IMR-90 (cell line): ENCODE measurements around the gene ZFYVE28. TPM values are rescaled to one million over a fixed set of nuclear protein-coding genes. Genes with fewer than 3 reads are reported as not detected.

Source experiments
- ATAC-seq: fragments of 200-7000 bp; cut with Tn5 transposase; 2 replicates; pipeline ENCODE4 v1.9.1; 2020; ENCODE audit warnings: low read depth, mild to moderate bottlenecking, moderate library complexity
- BruUV-seq: library from RNA; stranded (reverse); fragments of 400-500 nt; replicated peaks from 2 replicates; lab custom pipeline; 2021; lab: Mats Ljungman, UMichigan
- CTCF ChIA-PET: fragments of 300-600 bp; formaldehyde crosslinking; extraction: SDS; loops from one replicate; lab custom pipeline; 2021; ENCODE audit warnings: antibody characterized with exemption; lab: Yijun Ruan, JAX
- POLR2A ChIA-PET: fragments of 300-600 bp; sonication (Branson Sonifier 250); formaldehyde crosslinking; loops from one replicate; lab custom pipeline; 2022; ENCODE audit warnings: antibody characterized with exemption; ENCODE audit not compliant: unreplicated experiment; lab: Charles Lee
- DNase-seq: peaks from one replicate; pipeline ENCODE4 v3.0.0; 2013
- H2AFZ ChIP-seq: replicated peaks from 2 replicates; pipeline ENCODE3; 2013; ENCODE audit warnings: low read length, mild to moderate bottlenecking; ENCODE audit not compliant: poor library complexity
- H2AK5ac ChIP-seq: 2 replicates; pipeline ENCODE4 v1.6.1; 2013; ENCODE audit warnings: low read depth, low read length, inconsistent platforms
- H2AK9ac ChIP-seq: replicated peaks from 2 replicates; pipeline ENCODE3; 2013; ENCODE audit warnings: mild to moderate bottlenecking, low read depth, low read length, moderate library complexity; ENCODE audit not compliant: poor library complexity
- H2BK120ac ChIP-seq: 2 replicates; pipeline ENCODE4 v1.6.1; 2013; ENCODE audit warnings: low read depth, low read length, inconsistent platforms
- H2BK15ac ChIP-seq: 3 replicates; pipeline ENCODE4 v1.6.1; 2013; ENCODE audit warnings: low read depth, low read length, inconsistent platforms
- H2BK20ac ChIP-seq: 2 replicates; pipeline ENCODE4 v1.6.1; 2013; ENCODE audit warnings: low read depth, mild to moderate bottlenecking, inconsistent platforms, low read length, moderate library complexity
- H2BK5ac ChIP-seq: 2 replicates; pipeline ENCODE4 v1.6.1; 2013; ENCODE audit warnings: mild to moderate bottlenecking, low read depth, low read length, inconsistent platforms; ENCODE audit not compliant: poor library complexity, severe bottlenecking
- H3K14ac ChIP-seq: replicated peaks from 2 replicates; pipeline ENCODE4 v1.6.1; 2013; ENCODE audit warnings: low read depth, low read length, inconsistent platforms
- H3K18ac ChIP-seq: 2 replicates; pipeline ENCODE4 v1.6.1; 2013; ENCODE audit warnings: low read depth, low read length, control low read depth
- H3K23ac ChIP-seq: 2 replicates; pipeline ENCODE4 v1.6.1; 2013; ENCODE audit warnings: low read depth, low read length, inconsistent platforms
- H3K27ac ChIP-seq: 2 replicates; pipeline ENCODE4 v1.5.1; 2013; ENCODE audit warnings: mild to moderate bottlenecking, control low read depth, low read length; ENCODE audit not compliant: insufficient read depth
- H3K27me3 ChIP-seq: 2 replicates; pipeline ENCODE4 v1.6.1; 2013; ENCODE audit warnings: low read length; ENCODE audit not compliant: control insufficient read depth, insufficient read depth
- H3K36me3 ChIP-seq: 2 replicates; pipeline ENCODE4 v1.6.1; 2013; ENCODE audit warnings: low read length, mixed read lengths; ENCODE audit not compliant: control insufficient read depth, insufficient read depth
- H3K4ac ChIP-seq: 2 replicates; pipeline ENCODE4 v1.6.1; 2013; ENCODE audit warnings: low read depth, low read length, inconsistent platforms
- H3K4me1 ChIP-seq: 2 replicates; pipeline ENCODE4 v1.6.1; 2013; ENCODE audit warnings: low read length, mixed read lengths; ENCODE audit not compliant: control insufficient read depth, insufficient read depth
- H3K4me2 ChIP-seq: 2 replicates; pipeline ENCODE4 v1.6.1; 2013; ENCODE audit warnings: low read depth, mild to moderate bottlenecking, control low read depth, low read length, moderate library complexity
- H3K4me3 ChIP-seq: 2 replicates; pipeline ENCODE4 v1.5.1; 2013; ENCODE audit warnings: low read depth, mild to moderate bottlenecking, control low read depth, low read length, moderate library complexity; ENCODE audit not compliant: insufficient read depth
- H3K56ac ChIP-seq: 2 replicates; pipeline ENCODE4 v1.6.1; 2013; ENCODE audit warnings: low read length, inconsistent platforms; ENCODE audit not compliant: insufficient read depth; ENCODE audit errors: extremely low read depth
- H3K79me1 ChIP-seq, 2 experiments: 2 replicates each; pipeline ENCODE4 v1.6.1; 2013; ENCODE audit warnings: low read length in 2 of 2, inconsistent platforms in 1 of 2, low read depth in 1 of 2
- H3K9ac ChIP-seq: 2 replicates; pipeline ENCODE4 v1.6.1; 2013; ENCODE audit warnings: low read depth, low read length, control low read depth
- H3K9me1 ChIP-seq: 2 replicates; pipeline ENCODE4 v1.6.1; 2013; ENCODE audit warnings: low read length, inconsistent platforms; ENCODE audit not compliant: insufficient read depth
- H3K9me3 ChIP-seq: 2 replicates; pipeline ENCODE4 v1.6.1; 2013; ENCODE audit warnings: low read length; ENCODE audit not compliant: control insufficient read depth, insufficient read depth
- H4K20me1 ChIP-seq: 2 replicates; pipeline ENCODE4 v1.6.1; 2013; ENCODE audit warnings: low read length, inconsistent platforms; ENCODE audit not compliant: insufficient read depth
- H4K5ac ChIP-seq: 2 replicates; pipeline ENCODE4 v1.6.1; 2013; ENCODE audit warnings: mild to moderate bottlenecking, low read depth, low read length, control low read depth
- H4K8ac ChIP-seq, 2 experiments: 2 replicates each; pipeline ENCODE4 v1.6.1; 2013; ENCODE audit warnings: low read depth in 2 of 2, low read length in 2 of 2, control low read depth in 1 of 2, inconsistent platforms in 1 of 2
- H4K91ac ChIP-seq: 2 replicates; pipeline ENCODE4 v1.6.1; 2013; ENCODE audit warnings: low read depth, low read length, inconsistent platforms; ENCODE audit not compliant: insufficient read depth
- BHLHE40 ChIP-seq: fragments of 150-350 bp; IDR thresholded peaks from 2 replicates; pipeline ENCODE4 v1.6.1; 2016; ENCODE audit warnings: mild to moderate bottlenecking, low read depth, low read length
- MAZ ChIP-seq: IDR thresholded peaks from 2 replicates; pipeline ENCODE4 v1.6.1; 2012; ENCODE audit warnings: low read depth, mild to moderate bottlenecking, low read length, improper control_type of control experiment, moderate library complexity, borderline replicate concordance
- WGBS, 2 experiments: methylation state at CpG; one replicate each; pipeline versions ENCODE4 v1.1.5 to v1.1.7; 2013; ENCODE audit warnings: missing lambda C conversion rate in 2 of 2; ENCODE audit not compliant: insufficient read length in 1 of 2; ENCODE audit errors: extremely low coverage in 2 of 2; 5-methylcytosine and 5-hydroxymethylcytosine counted together
- dilution Hi-C: fragments of 300-500 bp; cut with HindIII; formaldehyde crosslinking; loops from one replicate; pipeline ENCODE4 v1.14.3; 2018; ENCODE audit warnings: low sequenced_read_pairs; ENCODE audit not compliant: unreplicated experiment
- in situ Hi-C: fragments of 300-500 bp; cut with MboI; formaldehyde crosslinking; loops from 3 replicates; pipeline ENCODE4 v1.14.3; 2019; ENCODE audit warnings: low sequenced_read_pairs, inconsistent platforms, mixed read lengths
- intact Hi-C: fragments of 100-400 bp; cut with micrococcal nuclease; formaldehyde crosslinking; loops from 2 replicates; pipeline ENCODE4 v1.10.0; 2022
- polyA plus RNA-seq, 3 experiments: library from polyadenylated mRNA; depleted of rRNA; stranded (reverse); fragments of >200 nt; gene quantifications; 2 replicates each; pipeline ENCODE4 v1.2.3, GENCODE V29; 2012; ENCODE audit warnings: low replicate concordance in 1 of 3
- total RNA-seq: library from RNA; depleted of rRNA; stranded (reverse); fragments of >200 nt; gene quantifications from 2 replicates; pipeline ENCODE4 v1.2.3, GENCODE V29; 2012
- TF ChIP-seq, protein P1 (sequence below): fragments of 150-350 bp; IDR thresholded peaks from 2 replicates; pipeline ENCODE4 v1.6.1; 2016; ENCODE audit warnings: low read depth, mild to moderate bottlenecking, low read length, moderate library complexity, borderline replicate concordance

The ZFYVE28 gene
- total and polyA plus RNA-seq, 2 of the 4 experiments (the other 2 are of a cell fraction), result 0.36 to 1.2 TPM

- Histone ChIP-seq H3K27ac (no peak overlapping the region), H3K9me1 (no peaks in the 10 kb centered on the region), H4K5ac (no peak overlapping the region; the same call in 1 of the 2 replicates), H2AK9ac (peak overlapping the region; percentile 75), H3K4me1 (no peaks in the 10 kb centered on the region), H3K18ac (no peak overlapping the region), H3K4me3 (peak overlapping the region; percentile 40), H3K79me1 (no peaks in the 10 kb centered on the region), H2AK5ac (no peak overlapping the region; the same call in 1 of the 2 replicates), H3K14ac (no peak overlapping the region), H2BK15ac (no peak overlapping the region), H3K9ac (no peak overlapping the region; the same call in 1 of the 2 replicates), H3K36me3 (no peaks in the 10 kb centered on the region), H3K56ac (no peak overlapping the region), H4K20me1 (no peaks in the 10 kb centered on the region), H3K4ac (peak overlapping the region; percentile 50), H2BK120ac (no peak overlapping the region), H4K91ac (no peak overlapping the region; the same call in 1 of the 2 replicates), H3K23ac (no peak overlapping the region), H2AFZ (peak overlapping the region; percentile 87), H2BK5ac (no peak overlapping the region), H4K8ac (peak overlapping the region; percentile 88 to 92; a peak in 3 of 4 replicates), H3K4me2 (peak overlapping the region; percentile 23), H3K27me3 (peaks cover 28% of the 10 kb centered on the region), H3K9me3 (peaks cover 9% of the 10 kb centered on the region; the same call in 1 of the 2 replicates), H2BK20ac (no peak overlapping the region)
- in situ Hi-C loops (no loop called here), dilution Hi-C loops (no loop called here), intact Hi-C loops (no loop called here)
- BruUV-seq, result no TSS peak
- DNase-seq, result no peak
- 35% methylated on average over 28 of the region's 47 CpGs; no CpG with 5 or more reads in 1 of the 2 experiments for WGBS, 2 experiments
- ChIA-PET CTCF (no interaction called here), POLR2A (no interaction called here)
- TF ChIP-seq BHLHE40 (no peak), MAZ (no peak)
- TF ChIP-seq, protein P1, sequence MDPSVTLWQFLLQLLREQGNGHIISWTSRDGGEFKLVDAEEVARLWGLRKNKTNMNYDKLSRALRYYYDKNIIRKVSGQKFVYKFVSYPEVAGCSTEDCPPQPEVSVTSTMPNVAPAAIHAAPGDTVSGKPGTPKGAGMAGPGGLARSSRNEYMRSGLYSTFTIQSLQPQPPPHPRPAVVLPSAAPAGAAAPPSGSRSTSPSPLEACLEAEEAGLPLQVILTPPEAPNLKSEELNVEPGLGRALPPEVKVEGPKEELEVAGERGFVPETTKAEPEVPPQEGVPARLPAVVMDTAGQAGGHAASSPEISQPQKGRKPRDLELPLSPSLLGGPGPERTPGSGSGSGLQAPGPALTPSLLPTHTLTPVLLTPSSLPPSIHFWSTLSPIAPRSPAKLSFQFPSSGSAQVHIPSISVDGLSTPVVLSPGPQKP, result no peak
- ATAC-seq, result peak; percentile 90
Observed at GRCh38 chr4:2364654-2365053, 53.8 kb downstream of the ZFYVE28 start.
